Measurements from ENCODE around the gene ING1. TPM values are rescaled to one million over a fixed set of nuclear protein-coding genes. Genes with fewer than 3 reads are reported as not detected.

Gene ING1
- total and polyA plus RNA-seq, 2 of the 4 experiments (the other 2 are of a cell fraction) = 9.1 to 13.5 TPM

DNA sequence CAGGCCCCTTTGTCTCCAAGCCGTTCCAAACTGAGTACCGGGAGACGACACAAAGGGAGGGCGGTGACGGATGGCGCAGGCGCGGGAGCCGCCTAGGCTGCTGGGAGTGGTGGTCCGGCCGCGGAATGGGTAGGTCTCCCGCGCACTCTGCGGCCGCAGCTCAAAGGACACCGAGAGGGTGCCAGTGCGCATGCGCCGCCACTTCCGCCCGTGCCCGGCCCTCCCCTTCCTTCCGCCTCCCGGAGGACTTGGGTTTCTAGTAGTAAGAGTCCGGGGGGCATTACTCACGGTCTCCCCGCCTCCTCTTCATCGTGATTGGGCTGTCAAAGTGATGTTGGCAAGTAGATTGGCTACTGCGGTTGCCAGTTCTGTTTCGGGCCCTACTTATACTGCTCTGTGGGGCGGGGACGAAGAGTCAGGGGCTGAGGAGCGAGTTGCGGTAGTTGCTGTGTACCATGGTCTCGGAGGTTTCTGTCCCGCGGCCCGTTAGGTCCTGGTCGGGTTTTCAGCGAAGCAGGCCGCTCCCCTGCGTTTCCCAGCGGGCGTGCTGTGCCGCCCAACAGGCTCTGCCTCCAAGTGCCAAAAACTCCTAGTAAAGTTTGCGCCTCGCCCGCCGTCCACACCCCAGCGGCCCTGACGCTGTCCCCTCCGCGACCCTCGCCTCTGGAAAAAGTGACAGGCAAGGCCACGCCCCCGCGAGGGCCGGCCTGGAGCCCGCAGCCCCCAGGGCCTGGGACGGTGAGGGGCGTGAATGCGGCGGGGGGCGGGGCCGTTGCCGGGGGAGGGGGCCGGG, 455 bp upstream of the ING1 start:
- H3K79me1 ChIP-seq (ENCODE audit: low read depth in 1 of 2, low read length in 2 of 2) = peaks cover 6 to 26% of the 10 kb centered on the region in 2 experiments; a peak in 3 of 4 replicates
- ATAC-seq (ENCODE audit: low read depth) (peak; percentile 60), DNase-seq (peak; percentile 100)
- no peak overlapping the region for H2BK20ac ChIP-seq (ENCODE audit: low read depth, low read length)
- no peak; the same call in 1 of the 2 replicates for TF ChIP-seq CHD1 (IDR thresholded peaks at IDR 0.05; ENCODE audit: low read depth, low read length)
- peak; percentile 100 for TF ChIP-seq POLR2A (IDR thresholded peaks at IDR 0.05; ENCODE audit: low read depth, low read length)
- TF ChIP-seq CEBPB (IDR thresholded peaks at IDR 0.05; ENCODE audit: low read depth, low read length) = no peak
- TF ChIP-seq MXI1 (IDR thresholded peaks at IDR 0.05; ENCODE audit: borderline replicate concordance, low read depth, low read length) = 0 out of 2 replicates have a peak, but pooled peaks have one; percentile 0
- TF ChIP-seq MAZ (IDR thresholded peaks at IDR 0.05; ENCODE audit: borderline replicate concordance, low read depth, low read length) = peak; percentile 86; the same call in 1 of the 2 replicates
- peak; percentile 82 for TF ChIP-seq FOS (IDR thresholded peaks at IDR 0.05; ENCODE audit: low read depth, low read length)
- TF ChIP-seq USF2 (IDR thresholded peaks at IDR 0.05; ENCODE audit: low read depth, low read length) = peak; percentile 24; the same call in 1 of the 2 replicates
- TF ChIP-seq BHLHE40 (IDR thresholded peaks at IDR 0.05; ENCODE audit: low read depth, low read length) = peak; percentile 99
- H2BK120ac ChIP-seq (ENCODE audit: low read depth, low read length) = peak overlapping the region; percentile 31; the same call in 1 of the 2 replicates
- CTCF ChIA-PET = no interaction called here
- POLR2A ChIA-PET (ENCODE audit: unreplicated experiment) = interaction anchor here (0.6 to 1.2 kb wide), 5 partner anchors 11 to 112 kb away, joined by 3 to 10 read pairs (median 4); no protein-coding TSS in a partner anchor
- H4K5ac ChIP-seq (ENCODE audit: low read depth, low read length) = peak overlapping the region; percentile 31
- H3K27ac ChIP-seq (ENCODE audit: insufficient read depth, low read length) = peak overlapping the region; percentile 89
- H3K4me3 ChIP-seq (ENCODE audit: insufficient read depth, low read depth, low read length) = peak overlapping the region; percentile 98
- H4K8ac ChIP-seq (ENCODE audit: low read depth in 2 of 2, low read length in 2 of 2) = peak overlapping the region; percentile 26 to 93
- H3K9ac ChIP-seq (ENCODE audit: low read depth, low read length) = peak overlapping the region; percentile 83
- no peaks in the 10 kb centered on the region; the same call in 1 of the 2 replicates for H3K9me1 ChIP-seq (ENCODE audit: insufficient read depth, low read length)
- peak overlapping the region; percentile 71 for H3K4me2 ChIP-seq (ENCODE audit: low read depth, low read length)
- H3K23ac ChIP-seq (ENCODE audit: low read depth, low read length) = peak overlapping the region; percentile 84
- no peak overlapping the region; the same call in 2 of the 3 replicates for H2BK15ac ChIP-seq (ENCODE audit: low read depth, low read length)
- no TSS peak for BruUV-seq (replicated peaks)
- dilution Hi-C loops (cut with HindIII; ENCODE audit: low sequenced_read_pairs, unreplicated experiment) (no loop called here), in situ Hi-C loops (cut with MboI; ENCODE audit: low sequenced_read_pairs) (no loop called here), intact Hi-C loops (cut with micrococcal nuclease) (loop anchor here (2.0 kb wide), 1 partner anchor 96 kb away; no protein-coding TSS in a partner anchor)
- peak overlapping the region; percentile 34 for H3K18ac ChIP-seq (ENCODE audit: low read depth, low read length)
- H3K36me3 ChIP-seq (ENCODE audit: control insufficient read depth, insufficient read depth, low read length) = no peaks in the 10 kb centered on the region
- peak overlapping the region; percentile 84 for H3K14ac ChIP-seq (replicated peaks; ENCODE audit: low read depth, low read length)
- H4K91ac ChIP-seq (ENCODE audit: insufficient read depth, low read depth, low read length) = peak overlapping the region; percentile 69
- H2AK9ac ChIP-seq (replicated peaks; ENCODE audit: low read depth, low read length, poor library complexity) = peak overlapping the region; percentile 99
- 0% methylated on average over 1 of the region's 68 CpGs; no CpG with 5 or more reads in 1 of the 2 experiments for WGBS, 2 experiments (ENCODE audit: extremely low coverage in 2 of 2, insufficient read length in 1 of 2)
- H3K27me3 ChIP-seq (ENCODE audit: control insufficient read depth, insufficient read depth, low read length) = no peaks in the 10 kb centered on the region
- no peaks in the 10 kb centered on the region for H3K9me3 ChIP-seq (ENCODE audit: control insufficient read depth, insufficient read depth, low read length)
- peak overlapping the region; percentile 94 for H2AFZ ChIP-seq (replicated peaks; ENCODE audit: low read length, poor library complexity)
- peak overlapping the region; percentile 86 for H3K4ac ChIP-seq (ENCODE audit: low read depth, low read length)
- H3K4me1 ChIP-seq (ENCODE audit: control insufficient read depth, insufficient read depth, low read length) = no peaks in the 10 kb centered on the region; the same call in 1 of the 2 replicates
- H2BK5ac ChIP-seq (ENCODE audit: low read depth, low read length, poor library complexity, severe bottlenecking) = peak overlapping the region; percentile 89
- peak overlapping the region; percentile 88 for H2AK5ac ChIP-seq (ENCODE audit: low read depth, low read length)
- peaks cover 25% of the 10 kb centered on the region for H4K20me1 ChIP-seq (ENCODE audit: insufficient read depth, low read length)
- H3K56ac ChIP-seq (ENCODE audit: extremely low read depth, insufficient read depth, low read length) = peak overlapping the region; percentile 83

All from IMR-90 (cell line).